GM04503 (cell line): ENCODE measurements around the gene HSPA1A.
"Not testable (repeated sequence)": the region's sequence is repeated elsewhere in the genome, so short reads cannot be mapped to it uniquely, and the experiment has no call there.

Experiments
- DNase-seq: peaks from one replicate; pipeline ENCODE4 v3.0.0-alpha.2; 2012; ENCODE audit warnings: low read depth

The HSPA1A gene

DNA sequence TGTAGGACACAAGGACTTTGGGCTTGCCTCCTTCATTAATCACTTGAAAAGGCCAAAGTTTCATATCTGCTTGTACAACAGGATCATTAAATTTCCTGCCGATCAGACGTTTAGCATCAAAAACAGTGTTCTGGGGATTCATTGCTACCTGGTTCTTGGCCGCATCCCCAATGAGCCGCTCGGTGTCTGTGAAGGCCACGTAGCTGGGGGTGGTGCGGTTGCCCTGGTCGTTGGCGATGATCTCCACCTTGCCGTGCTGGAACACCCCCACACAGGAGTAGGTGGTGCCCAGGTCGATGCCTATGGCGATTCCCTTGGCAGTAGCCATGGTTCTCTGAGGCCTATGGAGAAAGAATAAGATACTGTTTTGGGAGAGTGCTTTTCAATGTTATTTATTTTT is 3.7 kb upstream of the HSPA1A start:
- DNase-seq = no peak

DNA sequence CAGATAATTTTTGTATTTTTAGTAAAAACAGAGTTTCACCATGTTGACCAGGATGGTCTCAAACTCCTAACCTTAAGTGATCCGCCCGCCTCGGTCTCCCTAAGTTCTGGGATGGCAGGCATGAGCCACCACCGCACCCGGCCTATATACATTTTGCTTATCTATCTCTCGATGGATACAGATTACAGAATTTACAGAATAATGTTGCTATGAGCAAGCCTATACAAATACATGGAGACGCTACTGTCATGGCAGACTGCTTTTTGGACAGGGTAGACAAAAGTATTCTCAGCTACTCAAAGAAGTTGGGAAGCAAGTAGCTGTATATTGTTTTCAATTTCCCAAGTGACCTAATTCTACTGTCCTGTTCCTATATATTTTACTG is 1.9 kb upstream of the HSPA1A start:
- DNase-seq = no peak

DNA sequence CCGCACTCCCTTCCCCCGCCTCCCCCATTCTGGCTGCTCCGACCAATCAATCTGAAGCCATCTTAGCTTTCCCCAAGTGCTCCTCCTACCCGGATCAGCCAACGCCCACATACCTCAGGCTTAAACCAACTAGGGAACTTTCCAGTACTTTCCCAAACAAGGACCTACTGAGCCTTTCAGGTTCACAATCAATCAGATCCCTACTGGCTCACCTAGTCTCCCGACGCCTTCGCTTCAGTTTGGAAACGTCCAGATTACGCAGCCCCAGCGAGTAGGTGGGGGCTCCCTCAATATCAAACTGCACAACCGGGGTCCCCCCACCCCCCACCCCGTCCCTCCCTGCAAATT is 692 bp upstream of the HSPA1A start:
- peak; percentile 94 for DNase-seq

DNA sequence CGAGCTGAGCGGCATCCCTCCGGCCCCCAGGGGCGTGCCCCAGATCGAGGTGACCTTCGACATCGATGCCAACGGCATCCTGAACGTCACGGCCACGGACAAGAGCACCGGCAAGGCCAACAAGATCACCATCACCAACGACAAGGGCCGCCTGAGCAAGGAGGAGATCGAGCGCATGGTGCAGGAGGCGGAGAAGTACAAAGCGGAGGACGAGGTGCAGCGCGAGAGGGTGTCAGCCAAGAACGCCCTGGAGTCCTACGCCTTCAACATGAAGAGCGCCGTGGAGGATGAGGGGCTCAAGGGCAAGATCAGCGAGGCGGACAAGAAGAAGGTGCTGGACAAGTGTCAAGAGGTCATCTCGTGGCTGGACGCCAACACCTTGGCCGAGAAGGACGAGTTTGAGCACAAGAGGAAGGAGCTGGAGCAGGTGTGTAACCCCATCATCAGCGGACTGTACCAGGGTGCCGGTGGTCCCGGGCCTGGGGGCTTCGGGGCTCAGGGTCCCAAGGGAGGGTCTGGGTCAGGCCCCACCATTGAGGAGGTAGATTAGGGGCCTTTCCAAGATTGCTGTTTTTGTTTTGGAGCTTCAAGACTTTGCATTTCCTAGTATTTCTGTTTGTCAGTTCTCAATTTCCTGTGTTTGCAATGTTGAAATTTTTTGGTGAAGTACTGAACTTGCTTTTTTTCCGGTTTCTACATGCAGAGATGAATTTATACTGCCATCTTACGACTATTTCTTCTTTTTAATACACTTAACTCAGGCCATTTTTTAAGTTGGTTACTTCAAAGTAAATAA is 2.0 kb downstream of the HSPA1A start:
- DNase-seq = not testable (repeated sequence)

DNA sequence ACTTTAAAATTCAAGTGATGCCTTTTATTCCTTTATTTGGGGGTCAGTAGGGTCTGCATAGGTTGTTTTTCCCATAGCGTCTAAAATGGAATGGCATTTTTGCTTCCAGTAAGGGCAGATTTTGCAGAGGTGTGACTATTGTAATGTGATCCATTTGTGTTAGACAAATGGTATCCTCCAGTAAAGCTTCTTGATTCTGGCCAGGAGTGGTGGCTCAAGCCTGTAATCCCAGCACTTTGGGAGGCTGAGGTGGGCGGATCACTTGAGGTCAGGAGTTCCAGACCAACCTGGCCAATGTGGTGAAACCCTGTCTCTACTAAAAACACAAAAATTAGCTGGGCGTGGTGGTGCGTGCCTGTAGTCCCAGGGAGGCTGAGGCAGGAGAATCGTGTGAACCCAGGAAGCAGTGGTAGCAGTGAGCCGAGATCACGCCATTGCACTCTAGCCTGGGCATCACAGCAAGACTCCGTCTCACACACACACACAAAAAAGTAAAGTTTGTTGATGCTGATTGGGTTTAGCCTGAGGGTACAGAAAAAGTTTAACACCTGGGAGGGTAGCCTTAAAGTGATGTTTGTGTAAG is 2.7 kb downstream of the HSPA1A start:
- not testable (repeated sequence) for DNase-seq

DNA sequence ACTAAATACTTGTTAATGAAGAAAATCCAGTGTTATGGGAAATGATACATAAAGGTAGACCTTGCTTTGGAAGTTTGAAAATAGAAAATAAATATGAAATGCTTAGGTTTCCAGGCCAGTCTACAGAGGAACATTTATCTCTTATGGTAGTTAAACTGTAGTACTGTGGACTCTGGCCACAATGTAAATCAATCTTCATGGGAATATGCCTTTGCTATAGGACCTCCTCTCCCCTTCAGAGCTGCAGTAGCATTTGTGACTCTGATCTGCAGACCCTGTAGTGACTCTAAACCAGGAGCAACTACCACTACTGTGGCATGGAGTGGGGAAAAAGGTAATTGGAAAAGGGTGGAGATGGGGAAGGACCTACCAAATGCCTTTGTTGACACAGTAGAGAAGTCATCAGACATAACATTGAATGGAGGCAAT is 4.5 kb downstream of the HSPA1A start:
- DNase-seq = no peak

DNA sequence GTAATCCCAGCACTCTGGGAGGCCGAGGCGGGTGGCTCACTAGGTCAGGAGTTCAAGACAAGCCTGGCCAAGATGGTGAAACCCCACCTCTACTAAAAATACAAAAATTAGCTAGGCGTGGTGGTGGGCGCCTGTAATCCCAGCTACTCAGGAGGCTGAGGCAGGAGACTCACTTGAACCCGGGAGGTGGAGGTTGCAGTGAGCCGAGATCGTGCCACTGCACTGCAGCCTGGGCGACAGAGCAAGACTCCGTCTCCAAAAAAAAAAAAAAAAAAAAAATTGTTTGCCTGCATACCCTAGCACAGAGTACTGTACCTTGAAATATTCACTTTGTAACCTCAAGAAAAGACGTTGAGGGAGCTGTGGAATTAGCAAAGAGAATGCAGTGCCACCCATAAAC is 5.1 kb downstream of the HSPA1A start:
- DNase-seq = not testable (repeated sequence)

DNA sequence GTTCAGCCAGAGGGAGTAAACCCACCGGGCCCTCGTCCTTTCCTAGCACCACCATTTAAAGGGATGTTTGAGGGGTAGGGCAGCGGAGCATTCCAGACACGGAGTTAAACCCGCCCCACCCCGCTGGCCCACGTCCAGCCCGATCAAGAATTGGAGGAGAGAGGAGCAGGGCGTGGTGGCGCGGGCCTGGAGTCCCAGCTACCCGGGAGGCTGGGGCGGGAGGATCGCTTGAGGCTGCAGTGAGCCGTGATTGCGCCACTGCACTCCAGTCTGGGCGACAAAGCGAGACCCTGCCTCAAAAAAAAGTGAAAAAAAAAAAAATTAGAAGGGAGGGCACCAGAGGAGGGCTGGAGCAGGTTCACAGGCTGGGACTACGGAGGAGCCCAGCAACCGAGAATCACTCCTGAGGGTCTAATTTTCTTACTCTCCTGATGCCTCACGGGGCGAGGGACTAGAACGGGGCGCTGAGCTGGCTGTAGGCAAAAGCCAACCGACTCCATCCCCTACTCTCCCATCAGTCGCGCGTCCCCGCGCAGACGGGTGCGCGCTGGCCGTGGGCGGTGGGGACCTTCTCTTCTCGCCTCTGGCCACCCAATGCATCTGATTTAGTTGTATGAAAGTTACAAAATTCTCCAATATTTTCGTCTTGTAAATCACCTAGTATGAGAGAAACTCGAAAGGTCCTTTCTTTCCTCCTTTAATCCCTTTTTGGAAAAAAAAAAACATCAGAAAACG is 6.1 kb downstream of the HSPA1A start:
- no peak for DNase-seq

DNA sequence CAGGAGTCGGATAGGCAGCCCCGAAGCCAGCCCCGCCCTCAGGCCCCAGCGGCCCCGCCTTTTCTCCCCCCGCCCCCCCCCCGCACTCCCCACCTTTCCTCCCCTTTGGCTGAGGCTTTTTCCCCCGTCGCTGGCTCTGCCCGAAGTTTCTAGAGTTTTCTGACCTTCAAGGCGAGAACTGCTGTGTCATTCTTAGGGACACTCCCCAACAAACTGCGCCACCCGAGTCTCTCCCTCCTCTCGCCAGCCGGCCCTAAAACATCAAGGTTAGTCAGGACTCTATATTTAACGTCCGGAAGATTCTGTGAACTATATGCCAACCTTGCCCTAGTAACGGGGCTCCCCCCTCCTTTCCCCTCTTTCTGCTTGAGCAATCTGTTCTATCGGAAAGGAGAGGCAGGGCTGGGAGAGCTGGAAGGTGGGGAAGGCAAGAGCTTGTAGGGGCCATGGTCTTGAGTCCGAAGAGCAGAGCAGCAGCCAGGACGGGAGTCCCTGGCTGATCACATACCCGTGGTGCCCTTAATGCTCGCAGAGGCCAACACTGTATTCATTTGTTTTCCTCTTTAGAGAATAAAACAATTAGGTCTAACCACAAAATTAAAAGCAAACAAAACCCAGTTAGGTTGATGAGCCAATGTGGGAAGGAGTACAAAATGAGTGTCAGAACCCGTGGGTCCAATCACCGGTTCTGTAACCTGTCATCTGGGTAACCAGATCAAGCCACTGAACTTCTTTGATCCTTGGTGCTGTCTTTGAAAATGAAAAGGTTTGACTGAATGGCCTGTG is 6.9 kb downstream of the HSPA1A start:
- no peak for DNase-seq

DNA sequence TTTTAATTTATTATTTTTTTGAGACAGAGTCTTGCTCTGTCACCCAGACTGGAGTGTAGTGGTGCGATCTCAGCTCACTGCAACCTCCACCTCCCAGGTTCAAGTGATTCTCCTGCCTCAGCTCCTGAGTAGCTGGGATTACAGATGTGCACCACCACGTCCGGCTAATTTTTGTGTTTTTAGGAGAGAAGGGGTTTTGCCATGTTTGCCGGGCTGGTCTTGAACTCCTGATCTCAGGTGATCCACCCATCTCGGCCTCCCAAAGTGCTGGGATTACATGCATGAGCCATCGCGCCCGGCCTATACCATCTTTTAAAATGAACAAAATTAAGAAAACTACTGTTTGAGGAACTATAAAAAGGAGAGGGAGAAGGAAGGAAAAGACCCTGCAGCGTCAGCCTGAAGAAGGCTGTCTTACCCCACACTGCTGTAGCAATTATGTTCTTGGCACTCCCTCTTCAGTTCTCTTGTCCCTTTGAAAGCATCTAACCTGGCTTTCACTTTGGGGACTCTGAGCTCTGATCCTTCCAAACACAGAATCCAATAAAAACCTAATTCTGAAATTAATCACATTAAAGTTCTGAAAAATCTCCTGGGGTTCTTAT is 8.4 kb downstream of the HSPA1A start:
- not testable (repeated sequence) for DNase-seq

DNA sequence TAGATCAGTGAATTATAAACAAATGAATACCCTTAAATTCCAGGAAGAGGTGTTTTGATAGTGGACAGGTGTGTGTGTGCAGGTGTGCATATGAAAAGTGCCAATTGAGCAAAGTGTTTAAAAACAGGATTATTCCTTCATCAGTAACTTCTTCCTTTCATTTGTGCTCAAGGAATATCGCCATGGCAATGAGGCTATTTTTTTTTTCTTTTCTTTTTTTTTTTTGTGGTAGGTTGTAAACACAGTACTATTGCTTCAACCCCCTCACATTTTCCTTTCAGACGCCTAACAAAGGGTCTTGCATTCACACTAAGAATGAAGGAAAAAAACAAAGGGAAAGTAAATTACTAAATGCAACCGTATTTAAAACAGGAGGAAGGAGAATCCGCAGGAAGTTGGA is 10.2 kb downstream of the HSPA1A start:
- DNase-seq = no peak

DNA sequence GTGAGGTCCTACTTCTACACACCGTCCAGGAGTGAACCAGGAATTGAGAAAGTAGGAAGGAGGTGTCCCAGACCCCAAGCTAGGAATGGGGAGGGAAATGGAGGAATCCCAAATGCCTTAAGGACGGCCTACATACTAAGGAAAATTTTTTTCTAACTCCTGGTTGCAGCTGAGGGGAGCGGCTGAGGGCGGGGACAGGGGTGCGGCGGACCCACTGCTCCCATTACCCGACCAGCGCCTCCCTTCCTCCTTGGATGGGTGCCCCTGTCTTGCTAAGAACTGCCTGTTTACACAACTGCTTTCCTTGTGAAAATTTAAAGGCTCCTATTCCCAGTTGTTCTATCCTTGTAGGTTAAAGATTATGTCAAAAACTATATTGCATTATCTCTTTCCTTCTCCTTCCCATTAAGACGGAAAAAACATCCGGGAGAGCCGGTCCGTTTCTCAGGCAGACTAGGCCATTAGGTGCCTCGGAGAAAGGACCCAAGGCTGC is 11.5 kb downstream of the HSPA1A start:
- no peak for DNase-seq

DNA sequence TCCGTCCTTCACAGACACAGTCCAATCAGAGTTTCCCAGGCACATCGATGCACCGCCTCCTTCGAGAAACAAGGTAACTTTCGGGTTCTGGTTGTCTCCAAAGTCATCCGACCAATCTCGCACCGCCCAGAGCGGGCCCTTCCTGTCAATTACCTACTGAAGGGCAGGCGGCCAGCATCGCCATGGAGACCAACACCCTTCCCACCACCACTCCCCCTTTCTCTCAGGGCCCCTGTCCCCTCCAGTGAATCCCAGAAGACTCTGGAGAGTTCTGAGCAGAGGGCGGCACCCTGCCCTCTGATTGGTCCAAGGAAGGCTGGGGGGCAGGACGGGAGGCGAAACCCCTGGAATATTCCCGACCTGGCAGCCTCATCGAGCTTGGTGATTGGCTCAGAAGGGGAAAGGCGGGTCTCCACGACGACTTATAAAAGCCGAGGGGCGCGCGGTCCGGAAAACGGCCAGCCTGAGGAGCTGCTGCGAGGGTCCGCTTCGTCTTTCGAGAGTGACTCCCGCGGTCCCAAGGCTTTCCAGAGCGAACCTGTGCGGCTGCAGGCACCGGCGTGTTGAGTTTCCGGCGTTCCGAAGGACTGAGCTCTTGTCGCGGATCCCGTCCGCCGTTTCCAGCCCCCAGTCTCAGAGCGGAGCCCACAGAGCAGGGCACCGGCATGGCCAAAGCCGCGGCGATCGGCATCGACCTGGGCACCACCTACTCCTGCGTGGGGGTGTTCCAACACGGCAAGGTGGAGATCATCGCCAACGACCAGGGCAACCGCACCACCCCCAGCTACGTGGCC is 12.1 kb downstream of the HSPA1A start, which contains the start of gene HSPA1B:
Gene HSPA1B, plus strand, starts transcription at position 453 of the 794 bp plus-strand sequence. Its CDS starts 213 bp downstream, at position 666.
- DNase-seq = peak; percentile 92

DNA sequence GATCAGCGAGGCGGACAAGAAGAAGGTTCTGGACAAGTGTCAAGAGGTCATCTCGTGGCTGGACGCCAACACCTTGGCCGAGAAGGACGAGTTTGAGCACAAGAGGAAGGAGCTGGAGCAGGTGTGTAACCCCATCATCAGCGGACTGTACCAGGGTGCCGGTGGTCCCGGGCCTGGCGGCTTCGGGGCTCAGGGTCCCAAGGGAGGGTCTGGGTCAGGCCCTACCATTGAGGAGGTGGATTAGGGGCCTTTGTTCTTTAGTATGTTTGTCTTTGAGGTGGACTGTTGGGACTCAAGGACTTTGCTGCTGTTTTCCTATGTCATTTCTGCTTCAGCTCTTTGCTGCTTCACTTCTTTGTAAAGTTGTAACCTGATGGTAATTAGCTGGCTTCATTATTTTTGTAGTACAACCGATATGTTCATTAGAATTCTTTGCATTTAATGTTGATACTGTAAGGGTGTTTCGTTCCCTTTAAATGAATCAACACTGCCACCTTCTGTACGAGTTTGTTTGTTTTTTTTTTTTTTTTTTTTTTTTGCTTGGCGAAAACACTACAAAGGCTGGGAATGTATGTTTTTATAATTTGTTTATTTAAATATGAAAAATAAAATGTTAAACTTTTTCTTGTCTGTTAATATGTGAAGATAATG is 14.4 kb downstream of the HSPA1A start:
- DNase-seq = no peak

DNA sequence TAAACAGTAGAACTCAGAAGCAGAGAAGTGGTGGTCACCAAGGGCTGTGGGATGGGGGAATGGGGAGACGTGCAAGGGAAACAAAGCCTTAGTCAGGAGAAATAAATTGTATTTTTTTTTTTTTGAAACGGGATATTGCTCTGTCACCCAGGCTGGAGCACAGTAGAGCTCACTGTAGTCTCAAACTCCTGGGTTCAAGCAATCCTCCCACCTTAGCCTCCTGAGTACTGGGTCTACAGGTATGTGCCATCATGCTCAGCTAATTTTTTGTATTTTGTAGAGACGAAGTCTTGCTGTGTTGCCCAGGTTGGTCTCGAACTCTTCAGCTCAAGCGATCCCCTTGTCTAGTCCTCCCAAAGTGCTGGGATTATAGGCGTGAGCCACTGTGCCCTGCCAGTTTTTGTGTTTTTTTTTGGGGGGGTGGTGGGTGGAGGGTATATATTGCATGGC is 15.6 kb downstream of the HSPA1A start:
- DNase-seq = no peak

DNA sequence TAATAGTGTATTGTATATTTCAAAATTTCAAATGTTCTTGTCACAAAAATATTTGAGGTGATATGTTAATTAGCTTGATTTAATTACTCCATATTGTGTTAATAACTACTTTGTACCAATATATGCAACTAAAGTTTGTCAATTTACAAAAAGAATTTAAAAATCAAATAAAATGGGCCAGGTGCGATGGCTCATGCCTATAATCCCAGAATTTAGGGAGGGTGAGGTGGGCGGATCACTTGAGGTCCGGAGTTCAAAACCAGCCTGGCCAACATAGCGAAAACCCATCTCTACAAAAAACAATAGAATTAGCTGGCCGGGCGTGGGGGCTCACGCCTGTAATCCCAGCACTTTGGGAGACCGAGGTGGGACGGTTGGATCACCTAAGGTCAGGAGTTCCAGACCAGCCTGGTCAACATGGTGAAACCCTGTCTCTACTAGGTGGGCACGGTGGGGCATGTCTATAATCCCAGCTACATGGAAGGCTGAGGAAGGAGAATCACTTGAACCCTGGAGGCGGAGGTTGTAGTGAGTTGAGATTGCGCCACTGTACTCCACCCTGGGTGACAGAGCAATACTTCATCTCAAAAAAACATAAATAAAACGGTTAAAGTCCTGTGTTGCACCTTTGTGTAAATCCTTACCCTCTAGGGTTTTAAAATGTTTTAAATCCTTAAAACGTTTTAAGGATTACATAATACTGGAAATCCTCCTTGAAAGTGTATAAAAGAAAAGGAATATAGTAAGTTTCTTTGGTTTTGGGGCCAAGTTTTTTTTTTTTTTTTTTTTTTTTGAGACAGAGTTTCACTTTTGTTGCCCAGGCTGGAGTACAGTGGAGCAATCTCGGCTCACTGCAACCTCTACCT is 16.2 kb downstream of the HSPA1A start:
- DNase-seq = no peak

DNA sequence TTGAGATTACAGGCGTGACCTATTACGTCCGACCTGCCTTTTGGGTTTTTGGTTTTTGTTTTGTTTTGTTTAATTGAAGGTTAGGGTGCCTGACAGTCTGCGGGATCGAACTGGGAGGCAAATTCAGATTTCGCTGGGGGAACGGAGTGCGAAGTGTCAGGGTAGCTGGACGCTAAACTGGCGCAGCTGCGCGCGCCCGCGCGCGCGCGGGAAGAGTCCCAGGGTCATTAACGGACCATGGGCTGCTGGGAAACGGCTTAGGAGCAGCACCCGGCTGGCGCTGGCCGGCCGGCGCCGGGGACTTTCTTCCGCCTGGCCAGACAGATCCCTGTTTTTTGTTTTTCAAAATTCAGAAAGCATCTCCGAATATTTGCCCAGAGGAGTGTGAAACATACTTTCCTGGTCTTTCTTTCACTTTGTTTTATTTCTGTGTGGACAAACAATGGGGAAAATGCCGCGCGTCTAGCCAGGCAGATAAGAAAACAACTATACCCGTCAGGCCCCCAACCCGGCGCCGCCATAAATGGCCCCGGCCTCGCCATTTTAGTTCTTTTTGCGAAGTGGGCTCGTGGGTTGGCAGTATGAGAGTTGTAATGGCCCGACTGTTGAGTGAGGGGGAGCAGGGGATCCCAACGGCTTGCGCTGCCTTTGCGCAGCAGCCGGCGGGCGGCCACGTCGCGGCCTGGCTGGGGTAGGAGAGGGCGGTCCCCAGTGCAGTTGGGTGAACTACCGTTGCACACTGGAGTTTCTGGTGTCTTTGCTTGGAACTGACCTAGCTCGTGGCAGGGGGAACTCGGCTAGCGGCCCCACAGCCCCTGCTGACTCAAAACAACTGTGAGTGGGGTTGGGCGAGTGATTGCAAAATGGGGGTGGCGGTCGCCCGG is 19.3 kb downstream of the HSPA1A start:
- peak; percentile 53 for DNase-seq

DNA sequence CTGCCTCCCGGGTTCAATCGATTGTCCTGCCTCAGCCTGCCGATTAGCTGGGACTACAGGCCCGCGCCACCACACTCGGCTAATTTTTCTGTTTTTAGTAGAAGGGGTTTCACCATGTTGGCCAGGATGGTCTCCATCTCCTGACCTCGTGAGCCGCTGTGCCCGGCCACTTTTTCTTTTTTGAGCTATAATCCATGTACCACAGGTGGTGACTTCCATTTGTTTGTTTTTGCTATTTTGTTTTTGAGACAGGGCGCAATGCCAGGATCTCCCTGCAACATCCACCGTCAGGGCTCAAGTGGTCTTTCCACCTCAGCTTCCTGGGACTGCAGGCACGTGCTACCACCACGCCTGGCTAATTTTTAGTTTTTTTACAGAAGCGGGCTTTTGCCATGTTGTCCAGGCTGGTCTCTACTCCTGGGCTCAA is 20.7 kb downstream of the HSPA1A start:
- no peak for DNase-seq
